Breast epithelium (tissue), 4 donors: ENCODE results near the gene KRT24. TPM values are rescaled to one million over a fixed set of nuclear protein-coding genes. Genes with fewer than 3 reads are reported as not detected.

Experiments
- DNase-seq, 2 donors: peaks; one replicate each; pipeline ENCODE4 v3.0.0-alpha.2; 2019; ENCODE audit warnings: low spot score in 2 of 2
- H3K27ac ChIP-seq, 2 donors: fragments of 200-600 bp; sonication (generic) in 1 of 2; one replicate each; pipeline ENCODE4 v1.5.1; 2016 to 2019; ENCODE audit warnings: mild to moderate bottlenecking in 1 of 2
- H3K27me3 ChIP-seq, 2 donors: fragments of 200-600 bp; sonication (generic) in 1 of 2; one replicate each; pipeline versions ENCODE4 v1.5.1 to v1.6.0; 2017 to 2019; ENCODE audit warnings: control low read depth in 1 of 2, mild to moderate bottlenecking in 1 of 2
- H3K36me3 ChIP-seq: fragments of 200-600 bp; one replicate; pipeline ENCODE4 v1.5.1; 2019
- H3K4me1 ChIP-seq, 2 donors: fragments of 200-600 bp; sonication (generic); one replicate each; pipeline ENCODE4 v1.5.1; 2016 to 2019; ENCODE audit warnings: control low read depth in 1 of 2
- H3K4me3 ChIP-seq, 3 donors: fragments of 200-600 bp; sonication (generic); 1 replicate in 2 of 3; 2 replicates in 1 of 3; pipeline ENCODE4 v1.5.1; 2016 to 2019; ENCODE audit warnings: mild to moderate bottlenecking in 3 of 3, moderate library complexity in 2 of 3
- H3K9me3 ChIP-seq, 2 donors: fragments of 200-600 bp; sonication (generic) in 1 of 2; one replicate each; pipeline ENCODE4 v1.5.1; 2016 to 2019; ENCODE audit warnings: control low read depth in 1 of 2
- POLR2A ChIP-seq: fragments of 450-650 bp; IDR thresholded peaks from one replicate; pipeline ENCODE4 v1.6.1; 2016; ENCODE audit warnings: antibody characterized with exemption, mild to moderate bottlenecking, moderate library complexity
- POLR2AphosphoS5 ChIP-seq, 3 donors: sonication (generic); formaldehyde crosslinking; IDR thresholded peaks; one replicate each; pipeline ENCODE4 v1.6.1; 2017; ENCODE audit warnings: antibody characterized with exemption in 3 of 3
- intact Hi-C: fragments of 100-400 bp; cut with DNase I; formaldehyde crosslinking; loops from one replicate; pipeline ENCODE4 v1.15.1; 2023; ENCODE audit warnings: low total_unique reads
- total RNA-seq, 3 donors: library from RNA; depleted of rRNA; stranded (reverse); fragments of >200 nt; gene quantifications; one replicate each; pipeline ENCODE4 v1.1.0, GENCODE V29; 2016
- TF ChIP-seq, protein P1 (sequence below), 3 donors: fragments of 450-650 bp; IDR thresholded peaks; one replicate each; pipeline ENCODE4 v1.5.1; 2016 to 2017; ENCODE audit warnings: antibody characterized with exemption in 3 of 3, mild to moderate bottlenecking in 3 of 3, moderate library complexity in 3 of 3

The KRT24 gene
- total RNA-seq, 3 donors from 2014 or later: not detected

DNA sequence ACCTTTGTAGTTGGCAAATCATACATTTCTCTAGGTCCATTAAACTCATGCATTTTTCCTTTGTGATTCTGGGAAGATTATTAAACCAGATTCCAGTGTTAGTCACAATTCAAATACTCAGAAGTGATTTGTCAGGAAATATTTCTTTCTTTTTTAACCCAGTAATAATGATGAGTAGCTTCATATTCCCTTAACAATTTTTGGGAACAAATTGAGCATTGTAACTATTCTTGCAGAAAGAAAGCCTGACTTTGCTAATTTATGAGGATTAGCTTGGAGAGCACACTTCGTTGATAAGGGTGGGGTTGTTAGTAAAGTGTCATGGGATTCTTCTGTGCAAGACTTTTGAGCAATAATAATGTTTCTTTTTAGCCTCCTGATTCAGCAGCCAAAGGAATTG is 18.7 kb upstream of the KRT24 start:
- intact Hi-C loops: no loop called here
- Histone ChIP-seq H3K4me1 (no peaks in the 10 kb centered on the region), H3K27ac (no peak overlapping the region), H3K9me3 (no peaks in the 10 kb centered on the region), H3K36me3 (no peaks in the 10 kb centered on the region), H3K27me3 (no peaks in the 10 kb centered on the region), H3K4me3 (no peak overlapping the region)
- DNase-seq: no peak
- TF ChIP-seq POLR2AphosphoS5 (IDR thresholded peaks at IDR 0.05) (no peak), POLR2A (no peak)
- TF ChIP-seq, protein P1, sequence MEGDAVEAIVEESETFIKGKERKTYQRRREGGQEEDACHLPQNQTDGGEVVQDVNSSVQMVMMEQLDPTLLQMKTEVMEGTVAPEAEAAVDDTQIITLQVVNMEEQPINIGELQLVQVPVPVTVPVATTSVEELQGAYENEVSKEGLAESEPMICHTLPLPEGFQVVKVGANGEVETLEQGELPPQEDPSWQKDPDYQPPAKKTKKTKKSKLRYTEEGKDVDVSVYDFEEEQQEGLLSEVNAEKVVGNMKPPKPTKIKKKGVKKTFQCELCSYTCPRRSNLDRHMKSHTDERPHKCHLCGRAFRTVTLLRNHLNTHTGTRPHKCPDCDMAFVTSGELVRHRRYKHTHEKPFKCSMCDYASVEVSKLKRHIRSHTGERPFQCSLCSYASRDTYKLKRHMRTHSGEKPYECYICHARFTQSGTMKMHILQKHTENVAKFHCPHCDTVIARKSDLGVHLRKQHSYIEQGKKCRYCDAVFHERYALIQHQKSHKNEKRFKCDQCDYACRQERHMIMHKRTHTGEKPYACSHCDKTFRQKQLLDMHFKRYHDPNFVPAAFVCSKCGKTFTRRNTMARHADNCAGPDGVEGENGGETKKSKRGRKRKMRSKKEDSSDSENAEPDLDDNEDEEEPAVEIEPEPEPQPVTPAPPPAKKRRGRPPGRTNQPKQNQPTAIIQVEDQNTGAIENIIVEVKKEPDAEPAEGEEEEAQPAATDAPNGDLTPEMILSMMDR (IDR thresholded peaks at IDR 0.05): no peak

DNA sequence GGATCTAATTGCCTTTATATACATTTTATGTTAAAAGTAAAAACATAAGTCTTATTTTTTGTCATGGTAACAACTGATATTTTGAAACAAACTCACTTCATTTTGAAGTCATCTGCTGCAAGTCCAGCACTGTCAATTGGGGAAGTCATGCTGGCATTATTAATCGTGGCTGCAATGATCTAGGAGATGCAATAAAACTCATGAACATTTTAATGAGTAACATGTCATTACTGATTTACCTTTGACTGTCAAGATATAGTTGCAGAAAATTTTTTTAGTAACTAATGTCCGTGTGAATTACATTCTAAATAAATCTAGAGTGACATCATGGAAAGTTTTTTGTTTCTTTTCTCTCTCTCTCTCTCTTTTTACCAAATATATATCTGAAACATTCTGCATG is 17.3 kb upstream of the KRT24 start:
- H3K36me3 ChIP-seq: no peaks in the 10 kb centered on the region
- H3K27me3 ChIP-seq: no peaks in the 10 kb centered on the region
- intact Hi-C loops: no loop called here
- no peak for DNase-seq
- H3K9me3 ChIP-seq: no peaks in the 10 kb centered on the region
- H3K27ac ChIP-seq: no peak overlapping the region
- H3K4me1 ChIP-seq: no peaks in the 10 kb centered on the region
- no peak for TF ChIP-seq POLR2A
- TF ChIP-seq, protein P1 (IDR thresholded peaks at IDR 0.05): no peak
- TF ChIP-seq POLR2AphosphoS5 (IDR thresholded peaks at IDR 0.05): no peak
- H3K4me3 ChIP-seq: no peak overlapping the region

DNA sequence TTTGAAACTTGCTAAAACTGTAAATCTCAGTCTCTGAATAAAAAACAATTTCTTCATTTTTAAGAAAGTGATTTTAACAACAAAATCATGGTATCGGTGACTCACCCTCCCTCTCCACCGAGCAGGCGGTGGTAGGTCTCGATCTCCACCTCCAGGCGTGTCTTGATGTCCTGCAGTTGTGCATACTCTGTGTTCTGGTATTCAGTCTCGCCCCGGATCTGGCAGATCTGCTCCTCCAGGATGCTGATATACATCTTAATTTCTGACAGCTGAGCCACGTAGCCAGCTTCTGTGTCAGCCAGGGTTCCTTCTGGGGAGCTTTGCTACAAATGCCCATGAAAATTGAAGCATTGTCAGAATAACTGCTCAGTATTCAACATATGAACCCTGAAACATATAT is 15.4 kb upstream of the KRT24 start:
- TF ChIP-seq POLR2A (no peak), POLR2AphosphoS5 (IDR thresholded peaks at IDR 0.05) (no peak)
- TF ChIP-seq, protein P1 (IDR thresholded peaks at IDR 0.05): no peak
- H3K4me3 ChIP-seq: no peak overlapping the region
- no peaks in the 10 kb centered on the region for H3K36me3 ChIP-seq
- intact Hi-C loops: no loop called here
- no peak for DNase-seq
- H3K9me3 ChIP-seq: no peaks in the 10 kb centered on the region
- H3K27me3 ChIP-seq: no peaks in the 10 kb centered on the region
- no peak overlapping the region for H3K27ac ChIP-seq
- no peaks in the 10 kb centered on the region for H3K4me1 ChIP-seq

DNA sequence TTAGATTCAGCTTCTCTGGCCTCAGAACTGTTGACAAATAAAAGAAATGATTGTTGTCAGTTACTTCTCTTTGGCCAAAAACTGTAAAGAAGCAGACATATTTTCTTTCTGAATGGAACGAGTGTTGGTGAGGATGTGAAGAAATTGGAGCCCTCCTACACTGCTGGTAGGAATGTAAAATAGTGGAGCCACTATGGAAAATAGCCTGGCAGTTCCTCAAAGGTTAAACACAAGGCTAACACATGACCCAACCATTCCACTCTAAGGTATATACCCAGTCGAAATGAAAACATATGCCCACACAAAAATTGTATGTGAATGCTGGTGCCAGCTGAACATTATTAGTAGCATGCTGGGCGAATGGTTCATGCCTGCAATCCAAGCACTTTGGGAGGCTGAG is 14.2 kb upstream of the KRT24 start:
- no peak for DNase-seq
- H3K27me3 ChIP-seq: no peaks in the 10 kb centered on the region
- no peak overlapping the region for H3K4me3 ChIP-seq
- H3K27ac ChIP-seq: no peak overlapping the region
- intact Hi-C loops: no loop called here
- TF ChIP-seq POLR2A: no peak
- TF ChIP-seq POLR2AphosphoS5 (IDR thresholded peaks at IDR 0.05): no peak
- TF ChIP-seq, protein P1 (IDR thresholded peaks at IDR 0.05): no peak
- no peaks in the 10 kb centered on the region for H3K36me3 ChIP-seq
- H3K9me3 ChIP-seq: no peaks in the 10 kb centered on the region
- no peaks in the 10 kb centered on the region for H3K4me1 ChIP-seq

DNA sequence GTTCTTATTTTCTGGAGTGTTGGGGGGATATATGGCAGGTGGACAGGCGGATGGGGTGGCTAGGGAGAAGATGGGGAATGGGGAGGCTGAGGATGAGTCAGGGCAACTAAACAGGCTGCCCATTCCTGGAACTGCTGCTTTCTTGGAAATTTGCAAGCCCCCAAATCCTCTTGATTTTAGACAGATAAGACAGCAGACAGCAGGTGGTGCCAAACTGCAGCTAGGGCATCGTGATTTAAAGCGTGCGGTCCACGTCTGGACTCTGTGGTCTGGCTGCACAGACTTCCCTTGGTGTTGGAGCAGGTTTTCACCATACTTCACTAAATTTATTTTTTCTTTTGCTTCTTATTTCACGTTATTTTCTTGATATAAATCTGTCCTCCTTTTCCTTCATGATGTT is 10.9 kb upstream of the KRT24 start:
- Histone ChIP-seq H3K27ac (no peak overlapping the region), H3K27me3 (no peaks in the 10 kb centered on the region), H3K4me1 (no peaks in the 10 kb centered on the region), H3K9me3 (no peaks in the 10 kb centered on the region), H3K36me3 (no peaks in the 10 kb centered on the region), H3K4me3 (no peak overlapping the region)
- intact Hi-C loops: no loop called here
- DNase-seq: no peak
- TF ChIP-seq POLR2AphosphoS5 (IDR thresholded peaks at IDR 0.05) (no peak), POLR2A (no peak)
- TF ChIP-seq, protein P1 (IDR thresholded peaks at IDR 0.05): no peak
